Measurements from ENCODE around the gene ANXA9.

DNA sequence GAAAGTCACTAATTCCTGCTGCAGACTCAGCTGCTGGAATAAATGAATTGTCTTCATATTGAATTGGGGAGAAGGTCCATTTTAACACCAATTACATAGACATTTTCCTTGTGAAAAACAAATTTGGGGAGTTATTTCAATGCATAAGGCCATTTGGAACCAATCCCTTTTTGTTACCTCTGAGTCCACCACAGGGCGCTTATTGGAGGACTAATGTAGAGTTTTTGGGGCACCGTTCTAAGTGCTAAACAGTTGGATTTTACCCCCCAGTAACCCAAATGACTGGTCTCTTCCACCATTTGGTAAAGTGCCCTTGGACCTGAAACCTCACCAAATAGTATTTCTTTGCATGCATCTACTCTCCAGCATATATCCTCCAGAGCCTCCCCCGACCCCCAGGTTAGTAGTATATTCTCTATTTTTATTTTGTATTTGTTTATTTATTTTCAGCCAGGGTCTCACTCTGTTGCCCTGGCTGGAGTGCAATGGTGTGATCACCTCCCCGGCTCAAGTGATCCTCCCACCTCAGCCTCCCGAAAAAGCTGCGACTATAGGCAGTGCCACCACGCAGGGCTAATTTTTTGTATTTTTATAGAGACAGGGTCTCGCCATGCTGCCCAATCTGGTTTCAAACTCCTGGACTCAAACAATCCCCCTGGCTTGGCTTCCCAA lies 27.7 kb downstream of the ANXA9 start:
- TF ChIP-seq, protein P1, sequence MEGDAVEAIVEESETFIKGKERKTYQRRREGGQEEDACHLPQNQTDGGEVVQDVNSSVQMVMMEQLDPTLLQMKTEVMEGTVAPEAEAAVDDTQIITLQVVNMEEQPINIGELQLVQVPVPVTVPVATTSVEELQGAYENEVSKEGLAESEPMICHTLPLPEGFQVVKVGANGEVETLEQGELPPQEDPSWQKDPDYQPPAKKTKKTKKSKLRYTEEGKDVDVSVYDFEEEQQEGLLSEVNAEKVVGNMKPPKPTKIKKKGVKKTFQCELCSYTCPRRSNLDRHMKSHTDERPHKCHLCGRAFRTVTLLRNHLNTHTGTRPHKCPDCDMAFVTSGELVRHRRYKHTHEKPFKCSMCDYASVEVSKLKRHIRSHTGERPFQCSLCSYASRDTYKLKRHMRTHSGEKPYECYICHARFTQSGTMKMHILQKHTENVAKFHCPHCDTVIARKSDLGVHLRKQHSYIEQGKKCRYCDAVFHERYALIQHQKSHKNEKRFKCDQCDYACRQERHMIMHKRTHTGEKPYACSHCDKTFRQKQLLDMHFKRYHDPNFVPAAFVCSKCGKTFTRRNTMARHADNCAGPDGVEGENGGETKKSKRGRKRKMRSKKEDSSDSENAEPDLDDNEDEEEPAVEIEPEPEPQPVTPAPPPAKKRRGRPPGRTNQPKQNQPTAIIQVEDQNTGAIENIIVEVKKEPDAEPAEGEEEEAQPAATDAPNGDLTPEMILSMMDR (IDR thresholded peaks at IDR 0.05) = no peak
- no peak for TF ChIP-seq EZH2 (IDR thresholded peaks at IDR 0.05; ENCODE audit: borderline replicate concordance, insufficient read depth, low read depth, low read length, poor library complexity, severe bottlenecking)

Data from B cell (primary cell).